Hepatocyte (in vitro differentiated cells): ENCODE measurements around the gene AQR. TPM values are rescaled to one million over a fixed set of nuclear protein-coding genes. Genes with fewer than 3 reads are reported as not detected.
A peak's percentile ranks its signal among the peaks of the same experiment; 100 is the strongest.

ENCODE experiments used
- DNase-seq: peaks from one replicate; pipeline ENCODE4 v3.0.0-alpha.2; 2016; ENCODE audit warnings: low spot score
- H2AFZ ChIP-seq: fragments of 200-600 bp; sonication (generic); 2 replicates; pipeline ENCODE4 v1.6.0; 2016; ENCODE audit warnings: antibody characterized with exemption, mild to moderate bottlenecking
- H3K27ac ChIP-seq: fragments of 200-600 bp; sonication (generic); 2 replicates; pipeline ENCODE4 v1.5.1; 2016; ENCODE audit warnings: mild to moderate bottlenecking
- H3K27me3 ChIP-seq: fragments of 200-600 bp; sonication (generic); 2 replicates; pipeline ENCODE4 v1.6.1; 2016
- H3K36me3 ChIP-seq: fragments of 200-600 bp; sonication (generic); replicated peaks from 2 replicates; pipeline ENCODE4 v1.5.1; 2016; ENCODE audit warnings: low read depth; ENCODE audit not compliant: insufficient read depth
- H3K4me1 ChIP-seq: fragments of 200-600 bp; sonication (generic); 2 replicates; pipeline ENCODE4 v1.5.1; 2016; ENCODE audit warnings: mild to moderate bottlenecking, moderate library complexity; ENCODE audit not compliant: insufficient read depth
- H3K4me2 ChIP-seq: fragments of 200-600 bp; sonication (generic); 2 replicates; pipeline ENCODE4 v1.6.0; 2016
- H3K4me3 ChIP-seq: fragments of 200-600 bp; sonication (generic); 2 replicates; pipeline ENCODE4 v1.5.1; 2016; ENCODE audit warnings: mild to moderate bottlenecking
- H3K79me2 ChIP-seq: fragments of 200-600 bp; sonication (generic); 2 replicates; pipeline ENCODE4 v1.6.0; 2017; ENCODE audit warnings: mild to moderate bottlenecking
- H3K9me2 ChIP-seq: fragments of 200-600 bp; sonication (generic); replicated peaks from 2 replicates; pipeline ENCODE4 v1.6.0; 2017; ENCODE audit warnings: mild to moderate bottlenecking; ENCODE audit not compliant: insufficient read depth
- H3K9me3 ChIP-seq: fragments of 200-600 bp; sonication (generic); 2 replicates; pipeline ENCODE4 v1.5.1; 2016; ENCODE audit warnings: low read depth, mild to moderate bottlenecking
- H4K20me1 ChIP-seq: fragments of 200-600 bp; sonication (generic); 2 replicates; pipeline ENCODE4 v1.6.0; 2016; ENCODE audit warnings: mild to moderate bottlenecking; ENCODE audit not compliant: insufficient read depth, poor library complexity, severe bottlenecking
- EZH2 ChIP-seq: fragments of 200-600 bp; sonication (generic); IDR thresholded peaks from 2 replicates; pipeline ENCODE4 v1.6.1; 2016; ENCODE audit warnings: antibody characterized with exemption, mild to moderate bottlenecking, borderline replicate concordance
- EZH2phosphoT487 ChIP-seq: fragments of 200-600 bp; sonication (generic); IDR thresholded peaks from one replicate; pipeline ENCODE4 v1.6.1; 2018; ENCODE audit warnings: antibody characterized with exemption, mild to moderate bottlenecking, low read depth, moderate library complexity; ENCODE audit not compliant: unreplicated experiment, severe bottlenecking
- WGBS: methylation state at CpG from one replicate; pipeline ENCODE4 v1.1.6; 2016; ENCODE audit warnings: low lambda C conversion rate; ENCODE audit errors: missing lambda C conversion rate; 5-methylcytosine and 5-hydroxymethylcytosine counted together
- polyA plus RNA-seq: library from polyadenylated mRNA; unstranded; fragments of >200 nt; fragmentation: Nextera tagmentation; extraction: Ambion mirVana; gene quantifications from 2 replicates; pipeline ENCODE4 v1.2.1, GENCODE V29; 2016
- total RNA-seq: library from RNA; depleted of rRNA; stranded (reverse); fragments of >200 nt; gene quantifications from 2 replicates; pipeline ENCODE4 v1.2.3, GENCODE V29; 2014
- TF ChIP-seq, protein P1 (sequence below): fragments of 200-600 bp; sonication (generic); IDR thresholded peaks from 2 replicates; pipeline ENCODE4 v1.5.1; 2016; ENCODE audit warnings: antibody characterized with exemption, mild to moderate bottlenecking; ENCODE audit not compliant: poor library complexity

AQR gene
- total and polyA plus RNA-seq, 2 experiments from 2014 or later, result 15.3 to 39.8 TPM

DNA sequence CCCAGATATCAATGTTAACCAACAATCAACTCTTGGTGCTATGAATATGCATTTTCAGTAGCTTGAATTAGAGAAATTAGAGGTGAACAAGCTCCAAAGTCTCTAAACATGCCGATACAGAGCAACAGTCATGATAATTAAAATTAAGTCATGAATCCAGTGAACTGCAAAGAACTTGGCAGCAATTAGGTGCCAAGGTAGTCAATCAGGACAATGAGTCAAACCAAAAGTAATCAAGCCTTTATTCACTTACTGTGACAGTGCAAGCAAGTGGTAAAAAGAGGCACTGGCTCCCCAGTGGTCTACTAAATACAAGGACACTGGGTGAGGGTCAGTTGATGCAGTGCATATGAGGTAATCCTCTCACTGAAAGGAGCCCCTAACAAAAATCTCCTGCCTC lies 16.8 kb upstream of the AQR start:
- 86% methylated on average over 1 of the region's 1 CpG for WGBS
- no peaks in the 10 kb centered on the region for H3K36me3 ChIP-seq
- H3K9me3 ChIP-seq, result no peaks in the 10 kb centered on the region
- no peak overlapping the region for H2AFZ ChIP-seq
- peaks cover 21% of the 10 kb centered on the region for H3K4me1 ChIP-seq
- H3K4me3 ChIP-seq, result peak overlapping the region; percentile 94
- no peak overlapping the region for H3K27ac ChIP-seq
- TF ChIP-seq EZH2, result no peak
- TF ChIP-seq EZH2phosphoT487, result no peak
- TF ChIP-seq, protein P1, sequence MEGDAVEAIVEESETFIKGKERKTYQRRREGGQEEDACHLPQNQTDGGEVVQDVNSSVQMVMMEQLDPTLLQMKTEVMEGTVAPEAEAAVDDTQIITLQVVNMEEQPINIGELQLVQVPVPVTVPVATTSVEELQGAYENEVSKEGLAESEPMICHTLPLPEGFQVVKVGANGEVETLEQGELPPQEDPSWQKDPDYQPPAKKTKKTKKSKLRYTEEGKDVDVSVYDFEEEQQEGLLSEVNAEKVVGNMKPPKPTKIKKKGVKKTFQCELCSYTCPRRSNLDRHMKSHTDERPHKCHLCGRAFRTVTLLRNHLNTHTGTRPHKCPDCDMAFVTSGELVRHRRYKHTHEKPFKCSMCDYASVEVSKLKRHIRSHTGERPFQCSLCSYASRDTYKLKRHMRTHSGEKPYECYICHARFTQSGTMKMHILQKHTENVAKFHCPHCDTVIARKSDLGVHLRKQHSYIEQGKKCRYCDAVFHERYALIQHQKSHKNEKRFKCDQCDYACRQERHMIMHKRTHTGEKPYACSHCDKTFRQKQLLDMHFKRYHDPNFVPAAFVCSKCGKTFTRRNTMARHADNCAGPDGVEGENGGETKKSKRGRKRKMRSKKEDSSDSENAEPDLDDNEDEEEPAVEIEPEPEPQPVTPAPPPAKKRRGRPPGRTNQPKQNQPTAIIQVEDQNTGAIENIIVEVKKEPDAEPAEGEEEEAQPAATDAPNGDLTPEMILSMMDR, result no peak
- H3K79me2 ChIP-seq, result peaks cover 62% of the 10 kb centered on the region
- DNase-seq, result no peak
- H3K4me2 ChIP-seq, result peak overlapping the region; percentile 80
- H3K9me2 ChIP-seq, result no peaks in the 10 kb centered on the region
- no peaks in the 10 kb centered on the region for H3K27me3 ChIP-seq
- no peaks in the 10 kb centered on the region for H4K20me1 ChIP-seq

DNA sequence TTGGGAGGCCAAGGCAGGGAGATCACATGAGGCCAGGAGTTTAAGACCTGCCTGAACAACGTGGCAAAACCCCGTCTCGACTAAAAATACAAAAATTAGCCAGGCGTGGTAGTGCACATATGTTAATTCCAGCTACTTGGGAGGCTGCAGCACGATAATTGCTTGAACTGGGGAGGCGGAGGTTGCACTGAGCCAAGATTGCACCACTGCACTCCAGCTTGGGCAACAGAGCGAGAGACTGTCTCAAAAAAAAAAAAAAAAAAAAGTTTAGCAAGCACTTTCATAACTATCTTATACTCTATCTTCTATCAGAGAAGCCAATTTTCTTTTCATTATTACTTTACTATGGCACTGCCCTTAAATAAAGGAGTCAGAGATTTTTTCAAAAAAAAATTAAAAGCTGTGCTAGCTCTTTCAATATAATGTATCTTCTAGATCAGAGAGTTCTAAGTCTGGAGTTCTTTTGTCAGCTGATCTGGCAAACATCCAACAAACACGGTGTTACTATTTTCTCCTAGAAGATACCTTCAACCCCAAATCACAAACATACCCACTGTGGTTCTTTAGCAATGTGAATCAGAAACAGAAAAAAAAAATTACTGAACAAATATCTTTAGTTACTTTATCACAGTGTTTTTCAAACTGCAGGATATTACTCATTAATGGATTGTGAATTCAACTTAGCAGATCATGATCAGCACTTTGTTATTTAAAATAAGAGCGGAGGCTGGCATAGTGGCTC lies 15.5 kb upstream of the AQR start:
- Histone ChIP-seq H4K20me1 (no peaks in the 10 kb centered on the region), H2AFZ (no peak overlapping the region), H3K27me3 (no peaks in the 10 kb centered on the region), H3K4me3 (no peak overlapping the region), H3K4me1 (peaks cover 21% of the 10 kb centered on the region), H3K79me2 (peaks cover 66% of the 10 kb centered on the region), H3K4me2 (peak overlapping the region; percentile 80), H3K27ac (peak overlapping the region; percentile 24), H3K9me2 (no peaks in the 10 kb centered on the region), H3K36me3 (no peaks in the 10 kb centered on the region), H3K9me3 (no peaks in the 10 kb centered on the region)
- 77% methylated on average over 9 of the region's 9 CpGs for WGBS
- peak; percentile 53 for DNase-seq
- TF ChIP-seq EZH2 (no peak), EZH2phosphoT487 (no peak)
- TF ChIP-seq, protein P1, result no peak

DNA sequence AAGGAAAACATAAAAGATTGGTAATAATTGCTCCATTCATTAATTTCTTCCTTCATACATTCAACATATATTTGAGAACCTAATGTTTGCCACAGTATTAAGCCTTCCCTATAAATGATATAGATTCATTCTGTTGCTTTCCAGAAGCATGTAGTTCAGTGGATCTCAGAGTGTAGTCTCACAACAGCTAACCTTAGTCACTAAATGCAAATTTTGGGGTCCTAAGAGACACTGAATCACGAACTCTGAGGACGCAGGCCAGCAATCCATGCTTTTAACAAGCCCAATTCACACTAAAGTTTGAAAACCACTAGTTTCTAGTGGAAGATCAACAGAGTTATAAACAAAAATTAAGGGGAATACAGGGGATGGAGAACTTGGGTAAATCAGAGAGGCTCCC lies 7.2 kb upstream of the AQR start:
- 43% methylated on average over 2 of the region's 2 CpGs for WGBS
- TF ChIP-seq, protein P1, result no peak
- TF ChIP-seq EZH2phosphoT487, result no peak
- no peak for DNase-seq

More for the DNA sequence above, 7.2 kb upstream of the AQR start:
- Histone ChIP-seq H3K9me3 (no peaks in the 10 kb centered on the region), H3K36me3 (no peaks in the 10 kb centered on the region), H3K27me3 (no peaks in the 10 kb centered on the region), H3K4me1 (no peaks in the 10 kb centered on the region), H3K4me3 (no peak overlapping the region), H3K9me2 (no peaks in the 10 kb centered on the region), H3K27ac (no peak overlapping the region), H2AFZ (no peak overlapping the region), H4K20me1 (no peaks in the 10 kb centered on the region), H3K4me2 (no peak overlapping the region), H3K79me2 (peaks cover 10% of the 10 kb centered on the region)
